ENCODE measurements around the gene CLASP1.
"Not testable (repeated sequence)": the region's sequence is repeated elsewhere in the genome, so short reads cannot be mapped to it uniquely, and the experiment has no call there.

The CLASP1 gene

GRCh38 chr2:121336528-121337294, 312.6 kb downstream of the CLASP1 start:
- no peak for DNase-seq

- DNase-seq, result no peak
Measured at GRCh38 chr2:121335294-121336290, 313.7 kb downstream of the CLASP1 start.

GRCh38 chr2:121334581-121335293, 314.5 kb downstream of the CLASP1 start:
- no peak for DNase-seq

- no peak for DNase-seq
Measured at GRCh38 chr2:121333834-121334558, 315.3 kb downstream of the CLASP1 start.

GRCh38 chr2:121333231-121333630, 316.0 kb downstream of the CLASP1 start:
- no peak for DNase-seq

GRCh38 chr2:121331324-121331723, 317.9 kb downstream of the CLASP1 start:
- DNase-seq, result not testable (repeated sequence)

- DNase-seq, result no peak
Measured at GRCh38 chr2:121330921-121331320, 318.3 kb downstream of the CLASP1 start.

GRCh38 chr2:121329786-121330185, 319.5 kb downstream of the CLASP1 start:
- DNase-seq, result no peak

GRCh38 chr2:121326628-121327027, 322.6 kb downstream of the CLASP1 start:
- DNase-seq, result no peak

- no peak for DNase-seq
Measured at GRCh38 chr2:121324601-121325000, 324.7 kb downstream of the CLASP1 start.

- DNase-seq, result no peak
Measured at GRCh38 chr2:121321476-121321875, 327.8 kb downstream of the CLASP1 start.

- DNase-seq, result no peak
Measured at GRCh38 chr2:121319941-121320340, 329.3 kb downstream of the CLASP1 start.

- no peak for DNase-seq
Measured at GRCh38 chr2:121316986-121317385, 332.3 kb downstream of the CLASP1 start.

- not testable (repeated sequence) for DNase-seq
Measured at GRCh38 chr2:121313701-121314100, 335.6 kb downstream of the CLASP1 start.

GRCh38 chr2:121309801-121310200, 339.5 kb downstream of the CLASP1 start:
- no peak for DNase-seq

GRCh38 chr2:121309323-121309722, 339.9 kb downstream of the CLASP1 start:
- DNase-seq, result no peak

- DNase-seq, result no peak
Measured at GRCh38 chr2:121307048-121307447, 342.2 kb downstream of the CLASP1 start.

GRCh38 chr2:121304941-121305340, 344.3 kb downstream of the CLASP1 start:
- DNase-seq, result no peak

- no peak for DNase-seq
Measured at GRCh38 chr2:121303531-121304263, 345.6 kb downstream of the CLASP1 start.

GRCh38 chr2:121301190-121301589, 348.1 kb downstream of the CLASP1 start:
- not testable (repeated sequence) for DNase-seq

- no peak for DNase-seq
Measured at GRCh38 chr2:121298476-121298875, 350.8 kb downstream of the CLASP1 start.

GRCh38 chr2:121297866-121298265, 351.4 kb downstream of the CLASP1 start:
- DNase-seq, result not testable (repeated sequence)
